ENCODE data around the gene ZNF536.

ZNF536 gene

GRCh38 chr19:30430206-30430734 is 58.1 kb downstream of the ZNF536 start:
- DNase-seq (ENCODE audit: extremely low spot score) = no peak
- ChIA-PET POLR2A (no interaction called here), CTCF (no interaction called here)
- TF ChIP-seq CTCF (IDR thresholded peaks at IDR 0.05; ENCODE audit: control extremely low read depth, extremely low read depth, low read depth, missing control alignments) = no peak

- CTCF ChIA-PET = interaction anchor here (0.6 kb wide), 1 partner anchor 1030 kb away, joined by 3 read pairs; no protein-coding TSS in a partner anchor
- POLR2A ChIA-PET = no interaction called here
- no peak for DNase-seq (ENCODE audit: extremely low spot score)
- no peak for TF ChIP-seq CTCF (IDR thresholded peaks at IDR 0.05; ENCODE audit: control extremely low read depth, extremely low read depth, low read depth, missing control alignments)
These were observed 59.4 kb downstream of the ZNF536 start for GRCh38 chr19:30431591-30431990.

GRCh38 chr19:30434797-30435594 is 62.8 kb downstream of the ZNF536 start:
- no peak for DNase-seq (ENCODE audit: extremely low spot score)
- no peak for TF ChIP-seq CTCF (IDR thresholded peaks at IDR 0.05; ENCODE audit: control extremely low read depth, extremely low read depth, low read depth, missing control alignments)
- ChIA-PET CTCF (no interaction called here), POLR2A (no interaction called here)

GRCh38 chr19:30437869-30438268 is 65.7 kb downstream of the ZNF536 start:
- no peak for TF ChIP-seq CTCF (IDR thresholded peaks at IDR 0.05; ENCODE audit: control extremely low read depth, extremely low read depth, low read depth, missing control alignments)
- CTCF ChIA-PET = interaction anchor here (0.9 kb wide), 1 partner anchor 10 kb away, joined by 3 read pairs; no protein-coding TSS in a partner anchor
- no peak for DNase-seq (ENCODE audit: extremely low spot score)
- POLR2A ChIA-PET = no interaction called here

- no peak for TF ChIP-seq CTCF (IDR thresholded peaks at IDR 0.05; ENCODE audit: control extremely low read depth, extremely low read depth, low read depth, missing control alignments)
- DNase-seq (ENCODE audit: extremely low spot score) = no peak
- ChIA-PET POLR2A (no interaction called here), CTCF (no interaction called here)
These were observed 67.1 kb downstream of the ZNF536 start for GRCh38 chr19:30439310-30439709.

- CTCF ChIA-PET = no interaction called here
- no peak for TF ChIP-seq CTCF (IDR thresholded peaks at IDR 0.05; ENCODE audit: control extremely low read depth, extremely low read depth, low read depth, missing control alignments)
- no peak for DNase-seq (ENCODE audit: extremely low spot score)
- POLR2A ChIA-PET = no interaction called here
These were observed 68.8 kb downstream of the ZNF536 start for GRCh38 chr19:30441011-30441410.
